NCI-H1048 (cell line): ENCODE results near the gene PCMT1.
"Not testable (repeated sequence)": the region's sequence is repeated elsewhere in the genome, so short reads cannot be mapped to it uniquely, and the experiment has no call there.

Experiments
- DNase-seq: peaks from one replicate; lab custom pipeline; 2025; lab: John Stamatoyannopoulos, UW

Gene PCMT1

GRCh38 chr6:149820506-149820905 lies 71.0 kb downstream of the PCMT1 start:
- DNase-seq = no peak

- no peak for DNase-seq
Measured at GRCh38 chr6:149821492-149821891, 72.0 kb downstream of the PCMT1 start.

- no peak for DNase-seq
Measured at GRCh38 chr6:149823013-149823412, 73.5 kb downstream of the PCMT1 start.

GRCh38 chr6:149825292-149825691 lies 75.8 kb downstream of the PCMT1 start:
- no peak for DNase-seq

GRCh38 chr6:149830731-149831307 lies 81.3 kb downstream of the PCMT1 start:
- no peak for DNase-seq

GRCh38 chr6:149831308-149831820 lies 81.8 kb downstream of the PCMT1 start:
- DNase-seq = no peak

GRCh38 chr6:149833651-149834050 lies 84.1 kb downstream of the PCMT1 start:
- DNase-seq = no peak

- DNase-seq = peak; percentile 41
Measured at GRCh38 chr6:149834513-149835481, 85.3 kb downstream of the PCMT1 start.

- no peak for DNase-seq
Measured at GRCh38 chr6:149840345-149841075, 91.0 kb downstream of the PCMT1 start.

GRCh38 chr6:149842331-149842730 lies 92.8 kb downstream of the PCMT1 start:
- no peak for DNase-seq

GRCh38 chr6:149843051-149843633 lies 93.6 kb downstream of the PCMT1 start:
- DNase-seq = no peak

- DNase-seq = not testable (repeated sequence)
Measured at GRCh38 chr6:149844036-149844435, 94.5 kb downstream of the PCMT1 start.

GRCh38 chr6:149844480-149844879 lies 94.9 kb downstream of the PCMT1 start:
- no peak for DNase-seq

- DNase-seq = no peak
Measured at GRCh38 chr6:149845549-149845948, 96.0 kb downstream of the PCMT1 start.

- DNase-seq = no peak
Measured at GRCh38 chr6:149846321-149846720, 96.8 kb downstream of the PCMT1 start.

GRCh38 chr6:149847939-149848267 lies 98.4 kb downstream of the PCMT1 start:
- no peak for DNase-seq

- DNase-seq = not testable (repeated sequence)
Measured at GRCh38 chr6:149848343-149848742, 98.8 kb downstream of the PCMT1 start.

- no peak for DNase-seq
Measured at GRCh38 chr6:149851461-149852110, 102.0 kb downstream of the PCMT1 start.

- peak; percentile 19 for DNase-seq
Measured at GRCh38 chr6:149852180-149852579, 102.6 kb downstream of the PCMT1 start.

- no peak for DNase-seq
Measured at GRCh38 chr6:149852881-149853280, 103.3 kb downstream of the PCMT1 start.

- DNase-seq = not testable (repeated sequence)
Measured at GRCh38 chr6:149854017-149854416, 104.5 kb downstream of the PCMT1 start.

GRCh38 chr6:149854532-149854931 lies 105.0 kb downstream of the PCMT1 start:
- no peak for DNase-seq
